ENCODE data around the gene GABPB1. TPM values are rescaled to one million over a fixed set of nuclear protein-coding genes. Genes with fewer than 3 reads are reported as not detected.
"Not testable (repeated sequence)": the region's sequence is repeated elsewhere in the genome, so short reads cannot be mapped to it uniquely, and the experiment has no call there.

The GABPB1 gene
- total RNA-seq, 4 donors from 2014 or later, result 16.9 to 20.2 (median 17.8) TPM

GRCh38 chr15:50378776-50379175, 23.8 kb upstream of the GABPB1 start:
- intact Hi-C loops (cut with DNase I; ENCODE audit: low total_unique reads), result no loop called here
- H3K4me3 ChIP-seq (ENCODE audit: low read depth, poor library complexity, severe bottlenecking), result no peak overlapping the region
- 100% methylated on average over 1 of the region's 1 CpG for WGBS, 2 donors
- TF ChIP-seq POLR2A (IDR thresholded peaks at IDR 0.05), result no peak
- TF ChIP-seq, protein P1, sequence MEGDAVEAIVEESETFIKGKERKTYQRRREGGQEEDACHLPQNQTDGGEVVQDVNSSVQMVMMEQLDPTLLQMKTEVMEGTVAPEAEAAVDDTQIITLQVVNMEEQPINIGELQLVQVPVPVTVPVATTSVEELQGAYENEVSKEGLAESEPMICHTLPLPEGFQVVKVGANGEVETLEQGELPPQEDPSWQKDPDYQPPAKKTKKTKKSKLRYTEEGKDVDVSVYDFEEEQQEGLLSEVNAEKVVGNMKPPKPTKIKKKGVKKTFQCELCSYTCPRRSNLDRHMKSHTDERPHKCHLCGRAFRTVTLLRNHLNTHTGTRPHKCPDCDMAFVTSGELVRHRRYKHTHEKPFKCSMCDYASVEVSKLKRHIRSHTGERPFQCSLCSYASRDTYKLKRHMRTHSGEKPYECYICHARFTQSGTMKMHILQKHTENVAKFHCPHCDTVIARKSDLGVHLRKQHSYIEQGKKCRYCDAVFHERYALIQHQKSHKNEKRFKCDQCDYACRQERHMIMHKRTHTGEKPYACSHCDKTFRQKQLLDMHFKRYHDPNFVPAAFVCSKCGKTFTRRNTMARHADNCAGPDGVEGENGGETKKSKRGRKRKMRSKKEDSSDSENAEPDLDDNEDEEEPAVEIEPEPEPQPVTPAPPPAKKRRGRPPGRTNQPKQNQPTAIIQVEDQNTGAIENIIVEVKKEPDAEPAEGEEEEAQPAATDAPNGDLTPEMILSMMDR (IDR thresholded peaks at IDR 0.05), result no peak
- DNase-seq (ENCODE audit: low spot score in 2 of 2), result no peak

DNA sequence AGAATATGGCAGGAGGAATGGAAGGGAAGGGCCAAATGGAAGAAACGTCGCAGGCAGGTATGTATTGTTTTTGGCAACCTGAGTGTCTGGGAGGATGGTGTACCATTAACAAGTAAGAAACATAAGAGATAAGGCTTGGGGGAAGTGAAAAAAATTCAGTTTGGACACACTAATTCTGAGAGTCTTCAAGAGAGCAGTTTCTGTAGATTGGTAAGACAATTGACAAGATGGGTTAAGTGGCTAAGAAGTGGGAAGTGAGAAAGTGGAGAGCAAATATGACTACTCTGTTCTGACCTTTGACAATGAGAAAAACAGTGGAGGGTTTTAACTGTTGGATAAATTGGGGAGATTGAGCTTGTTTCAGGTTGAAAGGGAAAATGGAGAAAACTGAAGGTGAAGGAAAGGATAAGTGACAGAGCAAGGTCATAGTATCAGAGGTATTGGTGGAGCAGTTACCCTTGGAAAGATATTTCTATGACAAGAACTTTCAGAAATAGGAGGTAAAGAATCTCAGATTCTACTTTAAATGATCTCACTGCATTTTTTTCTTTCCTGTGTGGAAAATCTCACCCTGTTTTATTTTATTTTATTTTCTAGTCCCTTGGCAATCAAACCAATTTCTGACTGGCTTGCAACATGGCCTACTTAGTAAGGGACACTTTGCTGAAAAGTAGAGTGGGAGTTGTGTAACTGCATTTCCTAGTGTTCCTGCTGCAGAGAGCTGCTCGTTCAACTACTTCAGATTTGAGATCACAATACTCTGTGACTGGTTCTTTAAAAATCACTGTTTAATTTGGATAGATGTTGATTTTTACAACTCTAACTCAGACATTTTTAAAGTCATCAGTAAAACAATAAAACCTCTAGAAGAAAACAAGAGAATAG, 23.1 kb upstream of the GABPB1 start:
- intact Hi-C loops (cut with DNase I; ENCODE audit: low total_unique reads), result no loop called here
- WGBS, 2 donors, result 67 to 68% methylated on average over 3 of the region's 3 CpGs
- TF ChIP-seq, protein P1 (IDR thresholded peaks at IDR 0.05), result no peak
- TF ChIP-seq POLR2A (IDR thresholded peaks at IDR 0.05), result no peak
- no peak for DNase-seq (ENCODE audit: low spot score in 2 of 2)
- H3K4me3 ChIP-seq (ENCODE audit: low read depth, poor library complexity, severe bottlenecking), result no peak overlapping the region

- 84 to 94% methylated on average over 8 of the region's 8 CpGs for WGBS, 2 donors
Measured at GRCh38 chr15:50369564-50369963, 14.6 kb upstream of the GABPB1 start.

GRCh38 chr15:50365971-50366370, 11.0 kb upstream of the GABPB1 start:
- intact Hi-C loops (cut with DNase I; ENCODE audit: low total_unique reads), result no loop called here
- no peak overlapping the region for H3K4me3 ChIP-seq (ENCODE audit: low read depth, poor library complexity, severe bottlenecking)
- TF ChIP-seq POLR2A (IDR thresholded peaks at IDR 0.05), result no peak
- TF ChIP-seq, protein P1 (IDR thresholded peaks at IDR 0.05), result no peak
- no peak for DNase-seq (ENCODE audit: low spot score in 2 of 2)

More at GRCh38 chr15:50369564-50369963, 14.6 kb upstream of the GABPB1 start:
- H3K4me3 ChIP-seq (ENCODE audit: low read depth, poor library complexity, severe bottlenecking); intact Hi-C loops (cut with DNase I; ENCODE audit: low total_unique reads); DNase-seq (ENCODE audit: low spot score in 2 of 2): not testable (repeated sequence)

DNA sequence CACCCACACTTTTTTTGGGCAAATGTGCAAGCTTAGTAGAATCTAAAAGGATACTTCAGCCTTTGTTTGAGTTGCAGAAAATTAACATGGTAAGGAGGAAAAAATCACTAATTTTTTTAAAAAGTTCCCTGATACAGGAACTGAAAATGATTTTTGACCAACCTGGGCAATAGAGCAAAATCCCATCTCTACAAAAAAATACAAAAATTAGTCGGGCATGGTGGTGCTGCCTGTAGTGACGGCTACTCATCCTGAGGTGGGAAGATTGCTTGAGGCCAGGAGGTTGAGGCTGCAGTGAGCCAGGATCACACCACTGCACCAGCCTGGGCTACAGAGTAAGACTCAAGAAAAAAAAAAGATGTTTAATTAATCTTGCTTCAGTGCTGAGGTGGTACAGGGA, 10.6 kb upstream of the GABPB1 start:
- intact Hi-C loops (cut with DNase I; ENCODE audit: low total_unique reads), result no loop called here
- no peak for DNase-seq (ENCODE audit: low spot score in 2 of 2)
- TF ChIP-seq POLR2A (IDR thresholded peaks at IDR 0.05), result no peak
- TF ChIP-seq, protein P1 (IDR thresholded peaks at IDR 0.05), result no peak
- WGBS, 2 donors, result 94 to 98% methylated on average over 2 of the region's 2 CpGs
- H3K4me3 ChIP-seq (ENCODE audit: low read depth, poor library complexity, severe bottlenecking), result no peak overlapping the region

DNA sequence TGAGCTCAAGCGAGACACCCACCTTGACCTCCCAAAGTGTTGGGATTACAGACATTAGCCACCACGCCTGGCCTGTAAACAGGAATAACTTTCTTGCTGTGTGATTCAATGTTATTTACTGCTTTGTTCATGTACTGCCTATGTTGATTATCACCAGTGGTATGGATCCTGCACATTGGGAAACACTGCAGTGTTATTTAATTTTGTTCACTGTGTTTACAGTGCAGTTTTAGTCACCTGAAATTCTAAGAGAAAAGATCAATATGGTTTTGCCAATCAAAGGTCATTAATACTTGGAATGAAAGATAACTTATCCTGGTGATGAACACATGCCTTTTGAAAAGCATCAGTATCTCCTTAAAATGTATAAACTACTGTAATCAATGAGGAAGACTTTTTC, 8.6 kb upstream of the GABPB1 start:
- intact Hi-C loops (cut with DNase I; ENCODE audit: low total_unique reads), result no loop called here
- no peak for DNase-seq (ENCODE audit: low spot score in 2 of 2)
- H3K4me3 ChIP-seq (ENCODE audit: low read depth, poor library complexity, severe bottlenecking), result no peak overlapping the region
- WGBS, 2 donors, result 87 to 94% methylated on average over 2 of the region's 2 CpGs
- TF ChIP-seq POLR2A (IDR thresholded peaks at IDR 0.05), result no peak
- TF ChIP-seq, protein P1 (IDR thresholded peaks at IDR 0.05), result no peak
